Measurements from ENCODE around the gene AP5B1. TPM values are rescaled to one million over a fixed set of nuclear protein-coding genes. Genes with fewer than 3 reads are reported as not detected.

AP5B1 gene
- total RNA-seq, 4 donors from 2014 or later = 15.4 to 32.8 (median 30.9) TPM

GRCh38 chr11:65781962-65782815 is 1.4 kb upstream of the AP5B1 start:
- TF ChIP-seq CTCF (IDR thresholded peaks at IDR 0.05) = no peak
- no peak for ATAC-seq (ENCODE audit: low FRiP score)
- no peak for DNase-seq (ENCODE audit: low spot score)

GRCh38 chr11:65781152-65781961 is 581 bp upstream of the AP5B1 start:
- TF ChIP-seq CTCF (IDR thresholded peaks at IDR 0.05) = no peak
- ATAC-seq (ENCODE audit: low FRiP score) (peak; percentile 25), DNase-seq (ENCODE audit: low spot score) (no peak)

- peak; percentile 60 for ATAC-seq (ENCODE audit: low FRiP score)
- peak in 2 of 3 donors; percentile 45 to 84 for TF ChIP-seq CTCF (IDR thresholded peaks at IDR 0.05)
- DNase-seq (ENCODE audit: low spot score) = no peak
Observed at GRCh38 chr11:65779919-65780769, 632 bp downstream of the AP5B1 start.

GRCh38 chr11:65779669-65779918 is 1.2 kb downstream of the AP5B1 start:
- DNase-seq (ENCODE audit: low spot score) = no peak
- TF ChIP-seq CTCF (IDR thresholded peaks at IDR 0.05) = no peak
- no peak for ATAC-seq (ENCODE audit: low FRiP score)

GRCh38 chr11:65778901-65779668 is 1.7 kb downstream of the AP5B1 start:
- DNase-seq (ENCODE audit: low spot score) (no peak), ATAC-seq (ENCODE audit: low FRiP score) (no peak)
- TF ChIP-seq CTCF (IDR thresholded peaks at IDR 0.05) = no peak

GRCh38 chr11:65778431-65778900 is 2.3 kb downstream of the AP5B1 start:
- no peak for TF ChIP-seq CTCF (IDR thresholded peaks at IDR 0.05)
- ATAC-seq (ENCODE audit: low FRiP score) (no peak), DNase-seq (ENCODE audit: low spot score) (no peak)

Data from omental fat pad (tissue), 4 donors.